H4 (cell line): ENCODE data around the gene POU2F3. TPM values are rescaled to one million over a fixed set of nuclear protein-coding genes. Genes with fewer than 3 reads are reported as not detected.
A peak's percentile ranks its signal among the peaks of the same experiment; 100 is the strongest.

Source experiments
- DNase-seq: peaks from one replicate; pipeline ENCODE4 v3.0.0-alpha.2; 2015; ENCODE audit warnings: low spot score
- total RNA-seq: library from RNA; depleted of rRNA; stranded (reverse); fragments of >200 nt; shearing (Covaris generic); gene quantifications from 2 replicates; pipeline ENCODE4 v1.2.3, GENCODE V29; 2014

POU2F3 gene
- total RNA-seq, 1 experiment from 2014 or later = 0.10 TPM

- peak; percentile 67 for DNase-seq
Observed at GRCh38 chr11:120210626-120211521, 29.1 kb upstream of the POU2F3 start, which contains the start of gene OAF. OAF (plus strand) TSS chr11:120211032; CDS start chr11:120211280, 248 bp downstream.

- no peak for DNase-seq
Observed at GRCh38 chr11:120211522-120212258, 28.2 kb upstream of the POU2F3 start.

DNA sequence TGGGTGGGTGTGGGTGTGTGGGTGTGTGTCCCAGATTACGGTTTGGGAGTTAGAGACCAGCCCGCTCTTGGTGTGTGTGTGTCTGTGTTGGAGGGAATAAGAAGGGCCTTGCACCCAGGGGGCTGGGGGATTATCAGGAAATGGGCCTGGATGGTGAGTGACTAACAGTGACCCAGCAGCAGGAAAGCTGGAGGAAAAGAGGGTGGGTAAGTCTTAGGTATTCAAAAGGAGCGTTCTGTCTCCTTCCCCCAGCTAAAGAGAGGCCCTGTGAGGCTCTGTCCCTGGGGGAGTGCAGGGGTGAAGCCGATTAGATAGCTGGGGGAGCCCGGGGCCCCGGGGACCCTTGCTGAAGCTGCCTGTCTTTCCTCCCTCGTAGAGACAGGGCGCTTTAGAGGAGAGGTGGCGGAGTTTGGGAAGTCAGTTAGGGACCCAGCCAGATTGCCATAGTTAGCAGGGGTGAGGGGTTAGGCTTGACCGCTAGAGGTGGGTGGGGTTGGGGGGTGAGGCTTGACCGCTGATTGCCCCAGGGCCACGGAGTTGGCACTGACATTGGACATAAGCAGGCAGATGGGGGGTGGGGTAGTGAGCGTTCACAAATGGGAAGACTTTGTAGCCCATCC lies 27.6 kb upstream of the POU2F3 start:
- DNase-seq = no peak

GRCh38 chr11:120212926-120213325 lies 27.0 kb upstream of the POU2F3 start:
- no peak for DNase-seq

GRCh38 chr11:120214581-120214980 lies 25.4 kb upstream of the POU2F3 start:
- DNase-seq = no peak

DNA sequence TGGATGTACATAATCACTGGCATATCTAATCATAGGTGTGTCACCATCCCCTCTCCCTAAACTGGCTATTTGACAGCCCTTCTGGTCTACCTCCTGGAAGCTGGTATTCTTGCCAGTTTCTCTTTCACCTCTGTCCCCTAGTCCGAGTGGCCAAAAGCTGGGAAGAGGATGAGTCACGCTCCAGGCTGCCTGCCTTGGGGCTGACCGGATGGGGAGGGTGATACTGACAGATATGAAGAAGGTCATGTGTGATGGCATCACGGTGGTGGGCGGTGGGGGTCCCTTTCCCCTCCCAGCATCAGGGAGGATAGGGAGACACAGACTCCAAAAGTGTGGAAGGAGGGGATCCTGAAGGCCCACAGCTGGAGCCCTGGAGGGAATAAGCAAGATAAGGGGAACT lies 24.3 kb upstream of the POU2F3 start:
- no peak for DNase-seq

DNA sequence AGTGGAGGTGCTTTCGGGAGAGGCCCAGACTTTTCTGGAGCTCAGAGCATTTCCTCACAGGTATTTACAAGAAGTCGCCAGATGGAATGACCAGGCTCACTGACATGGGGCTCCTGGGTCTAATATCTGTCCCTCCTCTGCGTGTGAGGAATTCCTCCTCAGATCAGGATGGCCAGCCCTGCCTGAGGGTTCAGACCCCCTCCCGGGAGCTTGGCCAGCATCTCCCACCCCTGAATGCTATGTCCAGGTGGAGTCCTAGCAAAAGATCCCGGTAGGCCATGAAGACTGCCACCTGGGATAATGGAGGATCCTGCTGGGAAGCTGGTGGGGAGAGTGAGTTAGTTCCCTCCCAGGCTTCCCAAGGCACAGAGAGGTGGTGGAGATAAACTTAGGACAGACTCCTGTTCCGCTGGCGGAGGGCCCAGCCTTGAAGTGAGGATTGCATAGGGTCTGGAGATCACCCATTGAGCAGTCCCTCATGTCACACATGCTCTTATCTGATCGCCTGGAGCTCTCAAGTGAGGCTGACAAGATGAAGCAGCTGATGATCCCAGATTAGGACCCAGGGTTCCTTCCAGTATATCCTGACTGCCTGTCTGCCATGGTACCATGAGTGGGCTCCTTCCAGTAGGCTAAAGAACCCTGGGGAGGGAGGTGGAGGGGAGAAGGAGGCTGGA lies 23.4 kb upstream of the POU2F3 start:
- no peak for DNase-seq

DNA sequence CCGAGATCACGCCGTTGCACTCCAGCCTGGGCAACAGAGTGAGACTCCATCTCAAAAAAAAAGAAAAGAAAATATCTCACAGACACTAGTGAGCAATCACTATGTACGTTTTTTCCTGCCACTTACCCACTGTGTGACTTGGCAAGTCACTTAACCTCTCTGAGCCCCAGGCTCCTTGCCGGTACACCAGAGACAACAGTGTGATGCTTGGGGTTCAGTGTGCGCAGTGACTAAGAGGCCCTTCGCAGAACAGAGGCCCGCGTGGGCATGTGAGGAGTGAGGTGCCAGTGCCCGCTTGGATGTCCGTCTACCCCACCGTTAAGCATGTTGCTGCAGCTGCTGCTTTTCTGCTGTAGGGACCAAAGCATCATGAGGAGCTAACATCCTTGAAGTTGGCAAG lies 22.4 kb upstream of the POU2F3 start:
- no peak for DNase-seq

- DNase-seq = no peak
Observed at GRCh38 chr11:120217941-120218694, 21.8 kb upstream of the POU2F3 start.

- no peak for DNase-seq
Observed at GRCh38 chr11:120218695-120219033, 21.3 kb upstream of the POU2F3 start.

- no peak for DNase-seq
Observed at GRCh38 chr11:120219232-120219937, 20.6 kb upstream of the POU2F3 start.

- DNase-seq = no peak
Observed at GRCh38 chr11:120219938-120220746, 19.8 kb upstream of the POU2F3 start.

GRCh38 chr11:120220747-120221037 lies 19.2 kb upstream of the POU2F3 start:
- DNase-seq = no peak

- no peak for DNase-seq
Observed at GRCh38 chr11:120221115-120221752, 18.7 kb upstream of the POU2F3 start.

GRCh38 chr11:120222916-120223315 lies 17.0 kb upstream of the POU2F3 start:
- no peak for DNase-seq

DNA sequence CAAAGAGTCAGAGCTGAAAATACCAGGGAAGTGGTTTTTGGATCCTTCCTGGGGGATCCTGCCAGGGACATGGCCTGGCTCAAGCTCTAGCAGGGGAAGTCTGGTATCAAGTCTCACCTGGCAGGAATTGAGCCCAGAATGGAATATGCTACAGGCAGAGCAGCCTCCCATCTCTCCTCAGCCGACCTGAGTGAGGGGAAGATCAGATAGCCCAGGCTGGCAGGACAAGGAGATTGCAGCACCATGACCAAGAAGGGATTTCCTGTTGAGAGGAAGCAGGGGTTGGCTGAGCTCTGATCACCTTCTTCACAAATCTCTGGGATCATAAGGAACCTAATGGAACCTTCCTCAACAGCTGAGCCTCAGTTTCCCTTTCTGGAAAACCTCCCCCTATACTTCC lies 16.1 kb upstream of the POU2F3 start:
- DNase-seq = no peak

DNA sequence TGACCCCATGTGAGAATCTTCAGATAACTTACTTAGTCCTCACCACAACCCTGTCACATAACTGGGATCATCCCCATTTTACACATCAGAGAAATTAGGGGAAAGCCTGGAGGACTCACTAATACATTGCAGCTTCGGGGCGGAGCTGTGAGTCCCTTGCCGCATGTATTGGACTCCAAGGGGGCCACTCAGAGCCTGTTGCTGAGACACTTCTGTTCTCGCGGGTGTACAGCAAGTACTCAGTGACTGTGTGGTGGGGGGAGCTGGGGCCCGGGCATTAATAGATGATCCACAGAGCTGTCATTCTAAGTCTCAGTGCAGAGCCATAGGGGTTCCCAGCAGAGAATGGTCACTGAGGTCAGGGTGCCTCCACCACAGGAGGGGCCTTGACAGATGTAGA lies 15.6 kb upstream of the POU2F3 start:
- no peak for DNase-seq

DNA sequence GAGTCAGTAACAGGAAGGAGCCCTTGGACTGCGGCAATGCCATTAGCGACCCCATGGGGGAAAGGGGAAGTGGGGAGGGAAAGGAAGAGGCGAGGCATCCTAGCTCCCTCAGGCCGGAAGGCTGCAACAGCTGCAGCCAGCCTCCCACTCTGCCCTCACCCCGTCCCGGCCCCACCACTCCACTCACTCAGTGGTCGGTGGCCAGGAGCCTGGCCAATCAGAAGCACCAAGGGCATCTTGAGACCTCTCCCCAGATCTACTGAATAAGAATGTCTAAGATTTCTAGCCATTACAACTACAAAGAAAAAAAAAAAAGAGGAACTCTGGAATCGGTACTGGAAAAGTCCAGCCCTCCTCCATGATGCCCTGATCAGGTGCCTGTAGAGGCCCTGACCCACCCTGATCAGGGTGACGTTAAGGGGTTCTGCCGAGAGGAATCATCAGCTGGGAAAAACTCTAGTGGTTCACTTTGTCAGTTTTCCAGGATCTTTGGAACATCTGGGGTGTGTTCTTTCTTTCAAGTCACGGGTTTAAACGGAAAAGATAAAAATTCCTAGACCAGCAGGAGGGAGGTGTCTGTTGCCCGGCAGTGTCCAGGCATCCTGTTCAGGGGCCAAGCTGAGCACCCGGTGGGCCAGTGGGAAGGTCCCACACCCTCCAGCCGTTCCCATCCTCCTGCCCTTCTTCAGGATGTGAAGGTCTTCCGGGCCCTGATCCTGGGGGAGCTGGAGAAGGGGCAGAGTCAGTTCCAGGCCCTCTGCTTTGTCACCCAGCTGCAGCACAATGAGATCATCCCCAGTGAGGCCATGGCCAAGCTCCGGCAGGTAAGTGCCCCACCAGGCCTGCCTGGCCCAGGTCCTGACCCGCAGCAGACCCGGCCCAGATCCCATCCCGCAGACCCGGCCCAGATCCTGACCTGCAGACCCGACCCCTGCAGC lies 14.7 kb upstream of the POU2F3 start:
- DNase-seq = no peak
